Measurements from ENCODE around the gene ARHGEF26. TPM values are rescaled to one million over a fixed set of nuclear protein-coding genes. Genes with fewer than 3 reads are reported as not detected.

ARHGEF26 gene
- total RNA-seq, 1 donor from 2014 or later, result 29.2 TPM

DNA sequence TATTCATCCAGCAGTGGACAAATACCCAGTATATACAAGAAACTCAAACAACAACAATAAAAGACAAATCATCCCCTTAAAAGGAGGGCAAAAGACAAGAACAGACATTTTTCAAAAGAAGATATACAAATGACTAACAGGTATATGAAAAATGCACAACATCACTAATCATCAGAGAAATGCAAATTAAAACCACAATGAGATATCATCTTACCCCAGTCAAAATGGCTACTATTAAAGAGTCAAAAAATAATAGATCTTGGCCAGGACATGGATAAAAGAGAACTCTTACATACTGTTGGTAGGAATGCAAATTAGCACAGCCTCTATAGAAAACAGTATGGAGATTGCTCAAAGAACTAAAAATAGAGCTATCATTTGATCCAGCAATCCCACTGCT is 186.2 kb downstream of the ARHGEF26 start:
- no peak for TF ChIP-seq POLR2AphosphoS5 (IDR thresholded peaks at IDR 0.05; ENCODE audit: insufficient read depth in 1 of 2, low read depth in 1 of 2)
- TF ChIP-seq POLR2A (IDR thresholded peaks at IDR 0.05), result no peak
- TF ChIP-seq, protein P1, sequence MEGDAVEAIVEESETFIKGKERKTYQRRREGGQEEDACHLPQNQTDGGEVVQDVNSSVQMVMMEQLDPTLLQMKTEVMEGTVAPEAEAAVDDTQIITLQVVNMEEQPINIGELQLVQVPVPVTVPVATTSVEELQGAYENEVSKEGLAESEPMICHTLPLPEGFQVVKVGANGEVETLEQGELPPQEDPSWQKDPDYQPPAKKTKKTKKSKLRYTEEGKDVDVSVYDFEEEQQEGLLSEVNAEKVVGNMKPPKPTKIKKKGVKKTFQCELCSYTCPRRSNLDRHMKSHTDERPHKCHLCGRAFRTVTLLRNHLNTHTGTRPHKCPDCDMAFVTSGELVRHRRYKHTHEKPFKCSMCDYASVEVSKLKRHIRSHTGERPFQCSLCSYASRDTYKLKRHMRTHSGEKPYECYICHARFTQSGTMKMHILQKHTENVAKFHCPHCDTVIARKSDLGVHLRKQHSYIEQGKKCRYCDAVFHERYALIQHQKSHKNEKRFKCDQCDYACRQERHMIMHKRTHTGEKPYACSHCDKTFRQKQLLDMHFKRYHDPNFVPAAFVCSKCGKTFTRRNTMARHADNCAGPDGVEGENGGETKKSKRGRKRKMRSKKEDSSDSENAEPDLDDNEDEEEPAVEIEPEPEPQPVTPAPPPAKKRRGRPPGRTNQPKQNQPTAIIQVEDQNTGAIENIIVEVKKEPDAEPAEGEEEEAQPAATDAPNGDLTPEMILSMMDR (IDR thresholded peaks at IDR 0.05), result no peak
- no peak overlapping the region for H3K4me3 ChIP-seq
- intact Hi-C loops (cut with DNase I), result no loop called here
- H3K36me3 ChIP-seq, result peaks cover 0 to 40% of the 10 kb centered on the region in 2 donors
- no peaks in the 10 kb centered on the region for H3K9me3 ChIP-seq
- no peak for DNase-seq (ENCODE audit: extremely low spot score in 2 of 2)
- H3K27me3 ChIP-seq, result no peaks in the 10 kb centered on the region
- no peaks in the 10 kb centered on the region for H3K4me1 ChIP-seq
- H3K27ac ChIP-seq, result no peak overlapping the region

Other genes starting within 250 kb of the ARHGEF26 start
- gene DHX36, start 203.1 kb downstream of the ARHGEF26 start, total RNA-seq, result 52.3 TPM

Measured in vagina (tissue), 2 donors.